Stimulated activated CD4-positive, alpha-beta T cell treated with anti-CD3 and anti-CD28 coated beads, Interleukin-15, amount 100 ng/mL, for 48 hours (primary cell): ENCODE data around the gene FPR2.
"Not testable (repeated sequence)": the region's sequence is repeated elsewhere in the genome, so short reads cannot be mapped to it uniquely, and the experiment has no call there.

ENCODE experiments used
- DNase-seq, 2 donors: peaks; one replicate each; pipeline ENCODE4 v3.0.0-alpha.2; 2020; ENCODE audit warnings: low read depth in 2 of 2

Gene FPR2

DNA sequence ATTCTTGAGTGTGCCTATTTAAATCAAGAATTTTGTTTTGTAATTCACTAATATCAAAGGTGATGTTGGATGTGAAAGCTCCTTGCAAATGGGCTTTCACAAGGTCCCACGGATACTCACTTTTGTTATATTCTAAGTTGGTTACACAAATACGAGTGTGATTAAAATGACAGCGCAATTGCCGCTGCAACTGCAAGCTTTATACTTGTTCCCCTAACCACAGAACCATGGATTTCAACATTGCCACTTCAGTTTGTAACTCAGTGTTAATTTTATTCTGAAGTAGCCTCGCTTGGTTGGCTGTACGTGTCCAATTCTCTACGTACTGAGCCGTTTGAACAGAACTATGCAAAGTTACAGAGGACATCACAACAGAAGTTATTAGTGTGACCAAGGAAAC, 44.4 kb downstream of the FPR2 start:
- not testable (repeated sequence) for DNase-seq

DNA sequence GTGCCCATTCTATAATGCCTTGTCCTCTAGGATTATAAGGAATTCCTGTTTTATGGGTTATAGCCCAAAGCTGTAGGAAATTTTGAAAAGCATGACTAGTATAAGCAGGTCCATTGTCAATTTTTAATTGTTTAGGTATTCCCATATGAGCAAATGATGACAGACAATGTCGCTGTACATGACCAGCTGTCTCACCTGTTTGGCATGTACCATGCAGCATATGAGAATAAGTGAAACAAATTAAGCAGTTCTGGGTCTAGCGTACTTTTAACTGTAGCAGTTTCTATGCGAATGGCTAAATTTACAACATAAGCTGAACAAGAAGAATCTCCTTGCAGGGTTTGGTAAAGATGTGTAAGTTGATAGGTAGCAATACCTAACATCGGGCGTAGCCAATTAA, 45.6 kb downstream of the FPR2 start:
- not testable (repeated sequence) for DNase-seq

DNA sequence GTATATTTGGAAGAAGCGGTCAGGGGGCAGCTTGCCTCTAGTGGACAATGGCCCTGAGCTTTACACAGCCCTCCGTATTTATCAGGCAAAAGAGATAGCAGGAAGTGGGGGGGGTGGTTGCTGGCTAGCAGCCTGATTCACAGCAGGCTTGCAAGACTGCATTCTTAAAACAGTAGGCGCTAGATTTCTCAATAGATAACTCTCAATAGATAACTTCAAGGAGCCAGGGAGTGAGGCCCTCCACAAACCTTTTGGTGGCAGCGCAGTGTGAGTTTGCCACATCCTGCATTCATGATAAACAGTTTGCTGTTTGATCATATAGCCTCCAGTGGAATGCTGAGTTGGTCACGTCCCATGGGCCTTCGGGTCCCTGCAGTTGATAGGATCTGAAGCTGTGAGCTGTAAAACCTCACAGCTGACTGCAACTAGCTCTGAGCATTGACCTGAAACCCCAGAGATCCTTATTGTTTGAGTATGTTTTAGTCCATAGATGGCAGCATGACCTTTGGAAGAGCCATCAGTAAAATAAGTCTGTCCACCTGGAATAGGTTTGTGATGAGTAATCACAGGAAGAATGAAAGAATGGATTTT, 46.2 kb downstream of the FPR2 start:
- no peak for DNase-seq

DNA sequence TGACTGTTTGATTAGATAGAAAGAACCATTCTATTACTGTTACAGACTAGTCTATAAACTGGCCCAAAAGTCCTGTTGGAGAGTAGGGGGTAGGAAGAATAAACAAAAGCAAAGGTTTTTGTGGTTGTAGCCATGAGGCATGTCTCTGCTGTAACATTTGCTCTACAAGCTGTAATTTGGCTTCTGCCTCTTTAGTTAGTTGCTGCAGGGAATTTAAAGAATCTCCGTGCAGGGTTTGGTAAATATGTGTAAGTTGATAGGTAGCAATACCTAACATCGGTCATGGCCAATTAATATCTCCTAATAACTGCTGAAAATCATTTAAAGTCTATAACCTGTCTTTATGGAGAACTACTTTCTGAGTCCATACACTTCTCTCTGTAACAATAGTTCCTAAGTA, 46.9 kb downstream of the FPR2 start:
- no peak for DNase-seq

DNA sequence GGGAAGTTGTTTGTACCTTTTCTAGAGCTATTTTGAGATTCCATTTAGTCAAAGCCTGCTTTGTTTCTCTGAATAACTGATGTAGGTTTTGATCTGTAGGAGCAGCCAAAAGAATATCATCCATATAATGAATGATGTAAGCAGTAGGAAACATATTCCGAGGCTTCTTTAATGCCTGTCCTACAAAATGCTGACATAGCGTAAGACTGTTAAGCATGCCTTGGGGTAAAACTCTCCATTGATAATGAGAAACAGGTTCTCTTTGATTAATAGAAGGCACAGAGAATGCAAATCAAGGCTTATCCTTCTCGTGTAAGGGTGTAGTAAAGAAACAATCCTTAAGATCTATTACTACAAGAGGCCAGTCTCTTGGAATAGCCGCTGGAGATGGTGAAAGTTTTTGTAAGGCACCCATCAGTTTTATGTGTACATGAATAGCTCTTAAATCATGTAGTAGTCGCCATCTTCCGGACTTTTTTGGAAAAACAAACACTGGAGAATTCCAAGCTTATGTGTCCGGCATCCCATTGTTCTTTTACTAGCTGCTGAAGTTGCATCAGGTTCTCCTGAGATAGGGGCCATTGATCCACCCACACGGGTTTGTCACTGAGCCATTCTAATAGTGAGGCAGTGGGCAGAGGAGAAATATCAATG, 47.5 kb downstream of the FPR2 start:
- DNase-seq = no peak

DNA sequence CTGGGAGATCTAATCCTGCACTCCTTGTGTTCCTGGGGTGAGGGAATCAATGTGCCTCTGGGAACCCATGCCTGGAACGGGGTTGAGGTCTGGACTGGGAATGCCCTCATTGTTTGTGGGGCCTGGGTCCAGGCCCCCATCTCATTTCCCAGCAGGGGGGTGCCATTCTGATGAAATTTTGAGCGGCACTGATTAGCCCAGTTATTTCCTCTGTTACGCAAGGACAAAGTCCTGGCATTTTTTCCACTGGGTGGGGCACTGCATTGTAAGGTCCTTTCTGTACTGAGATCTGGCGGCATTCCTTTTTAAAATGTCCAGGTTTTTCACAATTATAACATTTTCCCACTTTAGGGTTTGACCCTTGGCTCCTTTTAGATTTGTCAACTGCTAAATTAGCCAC, 48.8 kb downstream of the FPR2 start:
- no peak for DNase-seq

DNA sequence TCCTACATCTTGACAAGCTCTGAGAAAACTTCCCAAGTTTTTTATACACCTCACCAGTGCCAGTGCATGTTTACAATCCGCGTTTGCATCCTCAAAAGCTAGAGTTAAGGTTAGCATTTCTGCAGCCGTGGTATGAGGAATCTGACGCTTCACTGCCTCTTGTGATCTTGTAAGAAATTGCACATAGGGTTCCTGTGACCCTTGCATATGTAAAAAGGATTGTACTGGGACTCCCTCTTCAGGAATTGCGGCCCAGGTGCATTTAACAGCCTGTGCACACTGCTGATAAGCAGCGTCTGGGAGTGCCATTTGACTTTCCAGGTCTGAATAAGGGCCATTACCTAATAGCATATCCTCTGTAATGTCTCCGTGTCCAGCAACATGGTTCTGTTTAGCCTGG, 49.2 kb downstream of the FPR2 start:
- no peak for DNase-seq

DNA sequence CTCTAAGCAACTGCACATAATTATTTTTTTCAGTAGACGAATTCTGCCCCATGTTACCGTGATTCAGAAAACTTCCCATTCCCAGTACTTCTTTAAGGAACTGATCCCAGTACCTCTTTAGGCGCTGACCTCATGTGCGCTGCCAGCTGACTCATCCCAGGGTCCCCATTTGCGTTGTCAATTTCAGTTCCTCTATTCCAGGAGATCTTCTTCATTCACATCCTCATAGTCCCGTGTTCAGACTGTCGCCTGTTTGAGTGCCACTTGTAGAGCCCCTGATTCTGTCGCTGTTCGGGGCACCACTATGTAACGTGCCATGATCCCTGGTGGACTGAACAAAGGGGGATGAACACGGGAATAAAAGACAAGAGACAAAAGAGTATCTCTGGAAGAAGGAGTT, 50.4 kb downstream of the FPR2 start:
- no peak for DNase-seq

DNA sequence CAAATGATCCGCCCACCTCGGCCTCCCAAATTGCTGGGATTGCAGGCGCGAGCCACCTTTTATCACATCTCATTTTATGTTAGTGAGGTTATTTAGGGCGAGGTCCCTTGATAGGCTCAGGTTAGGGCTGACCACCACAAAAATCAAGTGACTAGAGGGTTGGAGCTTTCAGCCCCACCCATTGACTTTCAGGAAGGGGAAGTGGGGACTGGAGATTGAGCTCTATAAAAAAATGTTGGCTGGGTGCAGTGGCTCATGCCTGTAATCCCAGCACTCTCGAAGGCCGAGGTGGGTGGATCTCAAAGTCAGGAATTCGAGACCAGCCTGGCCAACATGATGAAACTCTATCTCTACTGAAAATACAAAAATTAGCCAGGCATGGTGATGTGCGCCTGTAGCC, 54.1 kb downstream of the FPR2 start:
- no peak for DNase-seq

DNA sequence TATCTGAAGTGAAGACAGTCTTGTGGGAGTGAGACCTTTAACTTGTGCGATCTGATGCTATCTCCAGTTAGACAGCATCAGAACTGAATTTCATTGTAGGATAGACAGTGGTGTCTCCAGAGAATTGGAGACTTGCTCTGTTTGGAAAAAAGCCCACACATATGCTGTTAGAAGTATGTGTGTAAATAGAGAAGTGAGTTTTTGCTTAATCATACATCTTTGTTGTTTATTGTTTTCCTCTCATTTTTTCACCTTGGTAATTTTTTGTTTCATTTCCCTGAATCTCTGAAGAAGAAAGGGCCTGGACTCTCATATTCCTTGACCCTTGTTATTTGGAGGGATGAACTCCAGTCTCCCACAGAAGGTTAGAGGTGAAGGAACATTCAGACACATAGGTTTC, 55.7 kb downstream of the FPR2 start:
- no peak for DNase-seq

DNA sequence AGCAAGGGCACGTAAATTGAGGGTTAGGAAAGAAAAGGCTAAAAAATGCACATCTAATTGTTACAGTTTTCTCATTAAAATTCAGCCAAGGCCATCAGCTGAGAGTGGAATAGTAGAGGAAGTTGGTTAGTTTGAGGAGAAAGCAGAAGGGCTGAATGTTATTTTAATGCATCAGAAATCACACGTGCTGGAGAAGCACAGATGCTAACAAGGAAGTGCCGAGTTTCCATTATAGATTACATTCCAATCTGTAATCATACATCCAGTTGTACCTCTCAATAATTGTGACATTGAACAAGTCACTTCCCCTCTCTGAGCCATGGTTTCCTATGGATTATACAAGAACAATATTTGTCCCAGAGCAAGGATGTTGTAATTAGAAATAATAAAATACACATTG, 59.0 kb downstream of the FPR2 start:
- DNase-seq = no peak
